ENCODE data around the gene GBF1. TPM values are rescaled to one million over a fixed set of nuclear protein-coding genes. Genes with fewer than 3 reads are reported as not detected.
A peak's percentile ranks its signal among the peaks of the same experiment; 100 is the strongest.

GBF1 gene
- total RNA-seq, 1 donor from 2014 or later = 59.9 TPM

DNA sequence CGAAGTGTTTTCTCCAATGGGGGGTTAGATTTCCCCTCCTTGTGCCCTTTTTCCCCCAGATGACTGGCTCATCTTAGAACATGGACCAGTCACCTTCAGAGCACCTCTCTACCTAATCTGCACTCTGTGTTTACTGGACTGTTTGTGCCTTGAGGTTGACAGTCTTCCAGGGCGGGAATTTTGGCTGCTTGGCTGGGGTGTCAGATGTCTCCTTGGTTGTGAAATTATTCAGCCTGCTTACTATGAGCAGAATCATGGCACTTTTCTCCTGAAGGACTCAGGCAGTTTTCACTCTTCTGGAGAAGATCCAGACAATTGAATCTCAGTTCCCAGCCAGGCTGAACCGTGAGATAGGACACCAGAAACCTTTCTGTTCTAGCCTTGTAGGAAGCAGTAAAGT lies 89.9 kb downstream of the GBF1 start:
- Mint-ChIP-seq H3K4me3 (ENCODE audit: unreplicated experiment) (no peak overlapping the region), H3K9me3 (ENCODE audit: unreplicated experiment) (no peaks in the 10 kb centered on the region), H3K36me3 (ENCODE audit: unreplicated experiment) (peaks cover 12% of the 10 kb centered on the region), H3K27ac (ENCODE audit: unreplicated experiment) (no peak overlapping the region), H3K4me1 (ENCODE audit: unreplicated experiment) (peaks cover 11% of the 10 kb centered on the region), H3K27me3 (ENCODE audit: unreplicated experiment) (no peaks in the 10 kb centered on the region)
- DNase-seq (ENCODE audit: extremely low spot score, unreplicated experiment) = no peak
- TF ChIP-seq, protein P1, sequence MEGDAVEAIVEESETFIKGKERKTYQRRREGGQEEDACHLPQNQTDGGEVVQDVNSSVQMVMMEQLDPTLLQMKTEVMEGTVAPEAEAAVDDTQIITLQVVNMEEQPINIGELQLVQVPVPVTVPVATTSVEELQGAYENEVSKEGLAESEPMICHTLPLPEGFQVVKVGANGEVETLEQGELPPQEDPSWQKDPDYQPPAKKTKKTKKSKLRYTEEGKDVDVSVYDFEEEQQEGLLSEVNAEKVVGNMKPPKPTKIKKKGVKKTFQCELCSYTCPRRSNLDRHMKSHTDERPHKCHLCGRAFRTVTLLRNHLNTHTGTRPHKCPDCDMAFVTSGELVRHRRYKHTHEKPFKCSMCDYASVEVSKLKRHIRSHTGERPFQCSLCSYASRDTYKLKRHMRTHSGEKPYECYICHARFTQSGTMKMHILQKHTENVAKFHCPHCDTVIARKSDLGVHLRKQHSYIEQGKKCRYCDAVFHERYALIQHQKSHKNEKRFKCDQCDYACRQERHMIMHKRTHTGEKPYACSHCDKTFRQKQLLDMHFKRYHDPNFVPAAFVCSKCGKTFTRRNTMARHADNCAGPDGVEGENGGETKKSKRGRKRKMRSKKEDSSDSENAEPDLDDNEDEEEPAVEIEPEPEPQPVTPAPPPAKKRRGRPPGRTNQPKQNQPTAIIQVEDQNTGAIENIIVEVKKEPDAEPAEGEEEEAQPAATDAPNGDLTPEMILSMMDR (IDR thresholded peaks at IDR 0.05) = no peak

DNA sequence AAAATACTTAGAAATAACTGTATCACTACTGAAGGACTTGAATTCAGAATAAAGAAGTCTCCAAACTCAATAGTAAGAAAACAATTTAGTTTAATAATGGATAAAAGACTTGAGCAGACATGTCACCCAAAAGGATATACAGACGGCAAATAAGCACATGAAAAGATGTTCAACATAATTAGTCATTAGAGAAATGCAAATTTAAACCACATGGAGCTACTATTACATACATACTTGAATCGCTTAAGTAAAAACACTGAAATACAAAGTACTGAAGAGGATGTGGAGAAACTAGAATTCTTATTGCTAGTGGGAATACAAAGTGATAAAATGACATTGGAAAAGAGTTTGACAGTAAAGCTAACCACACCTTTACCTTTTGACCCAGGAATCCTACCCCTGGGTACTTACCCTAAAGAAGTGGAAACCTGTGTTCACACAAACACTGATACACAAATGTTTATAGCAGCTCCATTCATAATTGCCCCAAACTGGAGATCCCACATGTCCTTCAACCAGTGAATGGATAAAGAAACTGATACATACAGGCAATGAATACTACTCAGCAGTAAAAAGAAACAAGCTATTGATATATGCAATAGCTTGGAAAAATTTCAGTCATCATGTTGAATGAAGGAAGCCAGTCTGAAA lies 95.8 kb downstream of the GBF1 start:
- TF ChIP-seq, protein P1 (IDR thresholded peaks at IDR 0.05) = no peak
- H3K36me3 Mint-ChIP-seq (ENCODE audit: unreplicated experiment) = peaks cover 8% of the 10 kb centered on the region
- no peak for DNase-seq (ENCODE audit: extremely low spot score, unreplicated experiment)

DNA sequence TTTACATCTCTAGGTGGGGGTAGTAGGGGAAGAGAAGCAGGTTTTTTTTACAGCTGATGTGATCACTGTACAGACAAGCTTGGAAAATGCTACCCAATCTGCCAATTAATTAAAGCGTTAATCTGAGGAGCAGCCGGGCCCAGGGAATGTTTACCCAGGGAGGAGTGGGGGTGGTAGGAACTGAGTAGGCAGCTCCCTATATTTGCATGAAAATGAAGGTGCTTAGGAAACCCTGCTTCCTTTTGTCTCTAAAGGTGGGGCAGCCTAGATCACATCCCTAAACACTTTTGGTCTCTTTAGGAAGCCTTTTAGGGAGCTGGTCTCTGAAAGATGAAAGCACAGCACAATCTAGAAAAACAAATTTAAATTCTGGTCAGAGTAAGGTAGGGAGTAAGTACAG lies 97.1 kb downstream of the GBF1 start:
- peak overlapping the region; percentile 61 for H3K27ac Mint-ChIP-seq (ENCODE audit: unreplicated experiment)
- DNase-seq (ENCODE audit: extremely low spot score, unreplicated experiment) = no peak
- no peaks in the 10 kb centered on the region for H3K27me3 Mint-ChIP-seq (ENCODE audit: unreplicated experiment)
- no peak overlapping the region for H3K4me3 Mint-ChIP-seq (ENCODE audit: unreplicated experiment)
- no peaks in the 10 kb centered on the region for H3K9me3 Mint-ChIP-seq (ENCODE audit: unreplicated experiment)
- TF ChIP-seq, protein P1 (IDR thresholded peaks at IDR 0.05) = no peak
- H3K4me1 Mint-ChIP-seq (ENCODE audit: unreplicated experiment) = peaks cover 9% of the 10 kb centered on the region
- peaks cover 11% of the 10 kb centered on the region for H3K36me3 Mint-ChIP-seq (ENCODE audit: unreplicated experiment)

More for the DNA sequence above, 95.8 kb downstream of the GBF1 start:
- Mint-ChIP-seq H3K4me3 (ENCODE audit: unreplicated experiment) (no peak overlapping the region), H3K9me3 (ENCODE audit: unreplicated experiment) (no peaks in the 10 kb centered on the region), H3K27ac (ENCODE audit: unreplicated experiment) (no peak overlapping the region), H3K27me3 (ENCODE audit: unreplicated experiment) (no peaks in the 10 kb centered on the region), H3K4me1 (ENCODE audit: unreplicated experiment) (peaks cover 9% of the 10 kb centered on the region)

DNA sequence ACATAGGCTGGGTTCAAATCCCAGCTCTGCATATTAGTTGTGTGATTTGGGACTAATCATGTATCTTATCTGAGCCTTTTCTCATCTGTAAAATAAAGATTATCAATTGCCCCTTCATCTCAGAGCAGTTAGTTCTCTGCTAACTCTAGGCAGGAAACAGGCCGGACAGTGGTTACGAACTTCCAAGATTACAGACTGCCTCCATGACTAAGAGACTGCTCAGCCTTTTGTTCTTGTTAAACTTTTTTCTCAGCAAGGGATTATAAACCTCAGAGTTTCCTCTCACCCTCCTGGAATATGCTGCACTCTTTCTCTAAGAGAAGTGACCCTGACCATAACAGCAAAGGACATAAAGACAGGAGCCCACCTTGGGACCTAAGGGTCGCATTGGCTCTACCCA lies 97.6 kb downstream of the GBF1 start:
- Mint-ChIP-seq H3K4me1 (ENCODE audit: unreplicated experiment) (peaks cover 9% of the 10 kb centered on the region), H3K27me3 (ENCODE audit: unreplicated experiment) (no peaks in the 10 kb centered on the region), H3K9me3 (ENCODE audit: unreplicated experiment) (no peaks in the 10 kb centered on the region), H3K4me3 (ENCODE audit: unreplicated experiment) (no peak overlapping the region), H3K36me3 (ENCODE audit: unreplicated experiment) (peaks cover 11% of the 10 kb centered on the region), H3K27ac (ENCODE audit: unreplicated experiment) (no peak overlapping the region)
- TF ChIP-seq, protein P1 (IDR thresholded peaks at IDR 0.05) = no peak
- DNase-seq (ENCODE audit: extremely low spot score, unreplicated experiment) = no peak

DNA sequence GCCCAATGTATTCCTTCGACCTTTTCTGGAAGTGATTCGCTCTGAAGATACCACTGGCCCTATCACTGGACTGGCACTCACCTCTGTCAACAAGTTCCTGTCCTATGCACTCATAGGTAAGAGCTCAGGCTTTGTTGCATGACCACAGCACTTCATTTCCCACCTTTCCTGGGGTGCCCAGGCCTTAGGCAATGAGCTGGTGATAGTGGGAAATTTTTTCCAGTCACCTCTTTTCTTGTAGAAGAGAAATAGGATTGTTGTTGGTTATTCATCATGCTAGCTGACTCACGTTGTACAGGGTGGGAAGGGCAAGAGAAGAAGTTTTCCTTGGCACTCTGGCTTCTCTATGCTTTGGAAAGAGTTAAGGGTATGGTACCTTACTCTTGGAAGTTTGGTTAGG lies 98.7 kb downstream of the GBF1 start:
- H3K27me3 Mint-ChIP-seq (ENCODE audit: unreplicated experiment) = no peaks in the 10 kb centered on the region
- no peaks in the 10 kb centered on the region for H3K9me3 Mint-ChIP-seq (ENCODE audit: unreplicated experiment)
- no peak for DNase-seq (ENCODE audit: extremely low spot score, unreplicated experiment)
- no peak overlapping the region for H3K4me3 Mint-ChIP-seq (ENCODE audit: unreplicated experiment)
- H3K27ac Mint-ChIP-seq (ENCODE audit: unreplicated experiment) = no peak overlapping the region
- peaks cover 9% of the 10 kb centered on the region for H3K4me1 Mint-ChIP-seq (ENCODE audit: unreplicated experiment)
- H3K36me3 Mint-ChIP-seq (ENCODE audit: unreplicated experiment) = peaks cover 11% of the 10 kb centered on the region
- TF ChIP-seq, protein P1 (IDR thresholded peaks at IDR 0.05) = no peak

All from osteocyte (in vitro differentiated cells).